Activated CD4-positive, alpha-beta T cell treated with anti-CD3 and anti-CD28 coated beads, Interleukin-2, amount 10 ng/mL, durations not matched to agents 7 days and 5 days (primary cell): ENCODE data around the gene TBC1D30. TPM values are rescaled to one million over a fixed set of nuclear protein-coding genes. Genes with fewer than 3 reads are reported as not detected.

Experiments
- total RNA-seq, 2 experiments: library from RNA; stranded (reverse); gene quantifications; one replicate each; pipeline ENCODE4 v1.2.3, GENCODE V29; 2021

The TBC1D30 gene
- total RNA-seq, 2 experiments from 2014 or later, result 0.19 to 0.20 TPM

Other genes with a start within 250 kb of the TBC1D30 start
- gene RASSF3, start 214.2 kb upstream of the TBC1D30 start, total RNA-seq, result 100 to 1,000 TPM; 114 to 115 TPM
- 10 to 100 TPM; 25.3 to 31.3 TPM for gene GNS, start 65.2 kb upstream of the TBC1D30 start, total RNA-seq